GM18907 (cell line): ENCODE data around the gene SPTLC3.
"Not testable (repeated sequence)": the region's sequence is repeated elsewhere in the genome, so short reads cannot be mapped to it uniquely, and the experiment has no call there.

Source experiments
- ATAC-seq: cut with Tn5 transposase; IDR thresholded peaks from one replicate; pipeline ENCODE4 v1.9.1; 2021; ENCODE audit warnings: mild to moderate bottlenecking, moderate library complexity; ENCODE audit not compliant: unreplicated experiment

SPTLC3 gene

GRCh38 chr20:13008761-13009681, at the start of gene SPTLC3:
TSS of gene SPTLC3 (plus strand) at chr20:13008972. CDS start at chr20:13009268, 296 bp downstream.
- ATAC-seq, result peak; percentile 45

- ATAC-seq, result no peak
Observed at GRCh38 chr20:12961725-12962124, 47.0 kb upstream of the SPTLC3 start.

GRCh38 chr20:12962895-12963294, 45.9 kb upstream of the SPTLC3 start:
- no peak for ATAC-seq

- no peak for ATAC-seq
Observed at GRCh38 chr20:12963416-12963815, 45.4 kb upstream of the SPTLC3 start.

GRCh38 chr20:12965212-12965869, 43.4 kb upstream of the SPTLC3 start:
- no peak for ATAC-seq

- ATAC-seq, result no peak
Observed at GRCh38 chr20:12965870-12966251, 42.9 kb upstream of the SPTLC3 start.

GRCh38 chr20:12966468-12967085, 42.2 kb upstream of the SPTLC3 start:
- no peak for ATAC-seq

- ATAC-seq, result no peak
Observed at GRCh38 chr20:12967932-12968331, 40.8 kb upstream of the SPTLC3 start.

GRCh38 chr20:12968472-12968871, 40.3 kb upstream of the SPTLC3 start:
- ATAC-seq, result no peak

GRCh38 chr20:12969071-12969669, 39.6 kb upstream of the SPTLC3 start:
- no peak for ATAC-seq

GRCh38 chr20:12970372-12970821, 38.4 kb upstream of the SPTLC3 start:
- ATAC-seq, result no peak

GRCh38 chr20:12975833-12976608, 32.8 kb upstream of the SPTLC3 start:
- ATAC-seq, result no peak

- ATAC-seq, result no peak
Observed at GRCh38 chr20:12976720-12977309, 32.0 kb upstream of the SPTLC3 start.

- ATAC-seq, result no peak
Observed at GRCh38 chr20:12977328-12978125, 31.2 kb upstream of the SPTLC3 start.

GRCh38 chr20:12978126-12978394, 30.7 kb upstream of the SPTLC3 start:
- ATAC-seq, result no peak

- no peak for ATAC-seq
Observed at GRCh38 chr20:12978613-12979495, 29.9 kb upstream of the SPTLC3 start.

GRCh38 chr20:12979713-12980112, 29.1 kb upstream of the SPTLC3 start:
- not testable (repeated sequence) for ATAC-seq

- no peak for ATAC-seq
Observed at GRCh38 chr20:12982098-12982497, 26.7 kb upstream of the SPTLC3 start.
